Uterus (tissue), 4 donors: ENCODE measurements around the gene ENC1. TPM values are rescaled to one million over a fixed set of nuclear protein-coding genes. Genes with fewer than 3 reads are reported as not detected.

Experiments
- DNase-seq, 2 donors: peaks; one replicate each; pipeline ENCODE4 v3.0.0-alpha.2; 2019 to 2020
- H3K27ac ChIP-seq, 2 donors: fragments of 200-600 bp; sonication (generic); 1 replicate in 1 of 2; 2 replicates in 1 of 2; pipeline ENCODE4 v1.5.1; 2016 to 2018
- H3K27me3 ChIP-seq, 2 donors: fragments of 200-600 bp; sonication (generic); one replicate each; pipeline ENCODE4 v1.5.1; 2018 to 2019; ENCODE audit warnings: control low read depth in 1 of 2
- H3K36me3 ChIP-seq, 2 donors: fragments of 200-600 bp; sonication (generic); one replicate each; pipeline ENCODE4 v1.5.1; 2019; ENCODE audit warnings: control low read depth in 1 of 2
- H3K4me1 ChIP-seq, 2 donors: fragments of 200-600 bp; sonication (generic); one replicate each; pipeline ENCODE4 v1.5.1; 2018 to 2019; ENCODE audit warnings: control low read depth in 1 of 2
- H3K4me3 ChIP-seq, 2 donors: fragments of 200-600 bp; sonication (generic); 1 replicate in 1 of 2; 2 replicates in 1 of 2; pipeline ENCODE4 v1.5.1; 2018 to 2019; ENCODE audit warnings: mild to moderate bottlenecking in 1 of 2
- H3K9me3 ChIP-seq, 2 donors: fragments of 200-600 bp; sonication (generic); one replicate each; pipeline ENCODE4 v1.5.1; 2019; ENCODE audit warnings: control low read depth in 1 of 2
- CTCF ChIP-seq, 4 experiments: fragments of 200-600 bp in 2 of 4; fragments of 450-650 bp in 2 of 4; sonication (generic) in 2 of 4; IDR thresholded peaks; one replicate each; pipeline ENCODE4 v1.5.1; 2016 to 2019; ENCODE audit warnings: antibody characterized with exemption in 4 of 4, mild to moderate bottlenecking in 2 of 4, moderate library complexity in 1 of 4
- POLR2A ChIP-seq, 2 donors: fragments of 450-650 bp; IDR thresholded peaks; one replicate each; pipeline ENCODE4 v1.6.1; 2016; ENCODE audit warnings: antibody characterized with exemption in 2 of 2, mild to moderate bottlenecking in 1 of 2, moderate library complexity in 1 of 2
- intact Hi-C: fragments of 100-400 bp; cut with DNase I; formaldehyde crosslinking; loops from one replicate; pipeline ENCODE4 v1.15.1; 2023; ENCODE audit warnings: low total_unique reads
- total RNA-seq, 4 donors: library from RNA; depleted of rRNA in 3 of 4; stranded (reverse); fragments of >200 nt in 3 of 4; gene quantifications; one replicate each; pipeline versions ENCODE4 v1.1.0 to v1.2.4, GENCODE V29; 2014 to 2023
- donor health status: DM: yes; HTN: yes; CAD: no.

The ENC1 gene
- total RNA-seq, 4 donors from 2014 or later = 0.59 to 75.0 (median 2.9) TPM

- no peaks in the 10 kb centered on the region for H3K4me1 ChIP-seq
- DNase-seq = no peak
These were observed 31.6 kb downstream of the ENC1 start for GRCh38 chr5:74608736-74609601.

GRCh38 chr5:74605759-74606158 lies 34.8 kb downstream of the ENC1 start:
- Histone ChIP-seq H3K4me1 (no peaks in the 10 kb centered on the region), H3K4me3 (no peak overlapping the region), H3K27ac (no peak overlapping the region), H3K36me3 (no peaks in the 10 kb centered on the region), H3K27me3 (no peaks in the 10 kb centered on the region), H3K9me3 (no peaks in the 10 kb centered on the region)
- TF ChIP-seq POLR2A (IDR thresholded peaks at IDR 0.05) (no peak), CTCF (IDR thresholded peaks at IDR 0.05) (no peak)
- intact Hi-C loops = no loop called here
- no peak for DNase-seq

More at GRCh38 chr5:74608736-74609601, 31.6 kb downstream of the ENC1 start:
- Histone ChIP-seq H3K4me3 (no peak overlapping the region), H3K36me3 (no peaks in the 10 kb centered on the region), H3K27ac (no peak overlapping the region), H3K27me3 (no peaks in the 10 kb centered on the region), H3K9me3 (no peaks in the 10 kb centered on the region)
- TF ChIP-seq POLR2A (IDR thresholded peaks at IDR 0.05) (no peak), CTCF (IDR thresholded peaks at IDR 0.05) (no peak)
- intact Hi-C loops = no loop called here

GRCh38 chr5:74603376-74603775 lies 37.2 kb downstream of the ENC1 start:
- no peaks in the 10 kb centered on the region for H3K4me1 ChIP-seq
- DNase-seq = no peak
- no peaks in the 10 kb centered on the region for H3K36me3 ChIP-seq
- H3K4me3 ChIP-seq = no peak overlapping the region
- no peaks in the 10 kb centered on the region for H3K9me3 ChIP-seq
- no peak overlapping the region for H3K27ac ChIP-seq
- intact Hi-C loops = no loop called here
- TF ChIP-seq POLR2A (IDR thresholded peaks at IDR 0.05) (no peak), CTCF (IDR thresholded peaks at IDR 0.05) (no peak)
- H3K27me3 ChIP-seq = no peaks in the 10 kb centered on the region

GRCh38 chr5:74599148-74599547 lies 41.4 kb downstream of the ENC1 start:
- intact Hi-C loops = no loop called here
- Histone ChIP-seq H3K27ac (no peak overlapping the region), H3K36me3 (no peaks in the 10 kb centered on the region), H3K27me3 (no peaks in the 10 kb centered on the region), H3K4me1 (no peaks in the 10 kb centered on the region), H3K9me3 (no peaks in the 10 kb centered on the region), H3K4me3 (no peak overlapping the region)
- TF ChIP-seq POLR2A (IDR thresholded peaks at IDR 0.05) (no peak), CTCF (IDR thresholded peaks at IDR 0.05) (no peak)
- DNase-seq = no peak

GRCh38 chr5:74598731-74599130 lies 41.8 kb downstream of the ENC1 start:
- H3K9me3 ChIP-seq = no peaks in the 10 kb centered on the region
- intact Hi-C loops = no loop called here
- no peak overlapping the region for H3K4me3 ChIP-seq

More at GRCh38 chr5:74598731-74599130, 41.8 kb downstream of the ENC1 start:
- TF ChIP-seq CTCF (IDR thresholded peaks at IDR 0.05) (no peak), POLR2A (IDR thresholded peaks at IDR 0.05) (no peak)
- Histone ChIP-seq H3K36me3 (no peaks in the 10 kb centered on the region), H3K27me3 (no peaks in the 10 kb centered on the region), H3K4me1 (no peaks in the 10 kb centered on the region), H3K27ac (no peak overlapping the region)
- no peak for DNase-seq
